Fibroblast of lung (primary cell): ENCODE data around the gene PHTF2. TPM values are rescaled to one million over a fixed set of nuclear protein-coding genes. Genes with fewer than 3 reads are reported as not detected.

ENCODE experiments used
- DNase-seq, 2 donors: peaks; one replicate each; pipeline versions ENCODE4 v3.0.0 to v3.0.0-alpha.2; 2010; ENCODE audit warnings: low read depth in 2 of 2
- H2AFZ ChIP-seq: 2 replicates; pipeline ENCODE4 v1.5.1; 2012; ENCODE audit warnings: low read length, control low read depth, inconsistent platforms
- H3K27ac ChIP-seq: 2 replicates; pipeline ENCODE4 v1.5.1; 2011; ENCODE audit warnings: low read length, control low read depth; ENCODE audit not compliant: insufficient read depth
- H3K27me3 ChIP-seq: 2 replicates; pipeline ENCODE4 v1.5.1; 2011; ENCODE audit warnings: mild to moderate bottlenecking, low read length; ENCODE audit not compliant: control insufficient read depth, insufficient read depth
- H3K36me3 ChIP-seq: 2 replicates; pipeline ENCODE4 v1.5.1; 2011; ENCODE audit warnings: low read length; ENCODE audit not compliant: control insufficient read depth, insufficient read depth
- H3K4me1 ChIP-seq: 2 replicates; pipeline ENCODE4 v1.5.1; 2011; ENCODE audit warnings: low read length; ENCODE audit not compliant: control insufficient read depth, insufficient read depth; ENCODE audit errors: extremely low read depth
- H3K4me2 ChIP-seq: 2 replicates; pipeline ENCODE4 v1.5.1; 2011; ENCODE audit warnings: low read length, control low read depth; ENCODE audit not compliant: insufficient read depth; ENCODE audit errors: extremely low read depth
- H3K4me3 ChIP-seq, 4 experiments: fragments of 200-600 bp in 1 of 4; sonication (generic) in 1 of 4; replicated peaks in 1 of 4; 2 replicates each; pipeline ENCODE4 v1.5.1; 2011 to 2016; ENCODE audit warnings: low read length in 4 of 4, low read depth in 3 of 4, mild to moderate bottlenecking in 3 of 4, control low read depth in 2 of 4, inconsistent platforms in 1 of 4, mixed read lengths in 1 of 4; ENCODE audit not compliant: insufficient read depth in 1 of 4; ENCODE audit errors: control extremely low read depth in 1 of 4
- H3K79me2 ChIP-seq: 2 replicates; pipeline ENCODE4 v1.5.1; 2012; ENCODE audit warnings: mild to moderate bottlenecking, low read length, inconsistent platforms; ENCODE audit not compliant: control insufficient read depth, insufficient read depth
- H3K9ac ChIP-seq: 2 replicates; pipeline ENCODE4 v1.5.1; 2011; ENCODE audit warnings: mild to moderate bottlenecking, low read length, control low read depth; ENCODE audit not compliant: insufficient read depth
- H3K9me3 ChIP-seq: 2 replicates; pipeline ENCODE4 v1.5.1; 2012; ENCODE audit warnings: low read depth, low read length; ENCODE audit not compliant: control insufficient read depth, insufficient read depth
- H4K20me1 ChIP-seq: 2 replicates; pipeline ENCODE4 v1.5.1; 2011; ENCODE audit warnings: low read length; ENCODE audit not compliant: control insufficient read depth, insufficient read depth; ENCODE audit errors: extremely low read depth
- EZH2 ChIP-seq: IDR thresholded peaks from 2 replicates; pipeline ENCODE4 v1.5.1; 2012; ENCODE audit warnings: low read length, control low read depth, mild to moderate bottlenecking; ENCODE audit errors: missing control alignments
- polyA plus RNA-seq, 2 donors: library from polyadenylated mRNA; depleted of rRNA in 1 of 2; stranded (reverse) in 1 of 2; unstranded in 1 of 2; fragments of >200 nt; gene quantifications; 2 replicates each; pipeline ENCODE4 v1.2.1, GENCODE V29; 2011 to 2012; ENCODE audit warnings: missing spikeins in 1 of 2
- total RNA-seq: library from RNA; depleted of rRNA; stranded (reverse); fragments of >200 nt; gene quantifications from 2 replicates; pipeline ENCODE4 v1.2.1, GENCODE V29; 2014
- TF ChIP-seq, protein P1 (sequence below), 2 donors: IDR thresholded peaks in 1 of 2; conservative IDR thresholded peaks in 1 of 2; 1 replicate in 1 of 2; 2 replicates in 1 of 2; pipeline ENCODE4 v1.5.1; 2011 to 2012; ENCODE audit warnings: low read length in 2 of 2, control low read depth in 1 of 2, inconsistent platforms in 1 of 2, low read depth in 1 of 2, mild to moderate bottlenecking in 1 of 2

PHTF2 gene
- total and polyA plus RNA-seq, 2 donors (not counting 1 experiment from before 2014, with no cell fraction given), result 25.9 to 64.4 TPM

DNA sequence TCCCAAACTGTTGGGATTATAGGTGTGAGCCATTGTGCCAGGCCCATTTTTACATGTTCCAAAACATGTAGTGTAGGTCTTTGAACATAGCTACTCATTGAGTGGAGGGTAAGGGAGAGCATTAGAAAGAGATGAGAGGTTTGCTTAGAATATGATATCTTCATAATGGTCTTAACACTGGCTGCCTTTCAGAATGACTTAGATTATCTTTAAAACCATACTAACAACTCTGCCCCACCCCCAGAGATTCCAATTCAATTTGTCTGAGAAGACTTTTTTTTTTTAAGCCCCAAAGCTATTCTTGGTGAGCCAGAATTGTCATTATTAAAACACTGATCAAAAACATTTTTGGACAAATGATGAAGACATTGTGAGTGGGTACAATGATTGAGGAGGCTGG lies 168.9 kb downstream of the PHTF2 start:
- DNase-seq, result no peak
- H3K4me2 ChIP-seq, result no peak overlapping the region
- H4K20me1 ChIP-seq, result no peaks in the 10 kb centered on the region
- no peaks in the 10 kb centered on the region for H3K4me1 ChIP-seq
- no peaks in the 10 kb centered on the region for H3K9me3 ChIP-seq
- no peak overlapping the region for H3K4me3 ChIP-seq
- H2AFZ ChIP-seq, result no peak overlapping the region
- H3K79me2 ChIP-seq, result no peaks in the 10 kb centered on the region
- TF ChIP-seq EZH2, result no peak
- TF ChIP-seq, protein P1, sequence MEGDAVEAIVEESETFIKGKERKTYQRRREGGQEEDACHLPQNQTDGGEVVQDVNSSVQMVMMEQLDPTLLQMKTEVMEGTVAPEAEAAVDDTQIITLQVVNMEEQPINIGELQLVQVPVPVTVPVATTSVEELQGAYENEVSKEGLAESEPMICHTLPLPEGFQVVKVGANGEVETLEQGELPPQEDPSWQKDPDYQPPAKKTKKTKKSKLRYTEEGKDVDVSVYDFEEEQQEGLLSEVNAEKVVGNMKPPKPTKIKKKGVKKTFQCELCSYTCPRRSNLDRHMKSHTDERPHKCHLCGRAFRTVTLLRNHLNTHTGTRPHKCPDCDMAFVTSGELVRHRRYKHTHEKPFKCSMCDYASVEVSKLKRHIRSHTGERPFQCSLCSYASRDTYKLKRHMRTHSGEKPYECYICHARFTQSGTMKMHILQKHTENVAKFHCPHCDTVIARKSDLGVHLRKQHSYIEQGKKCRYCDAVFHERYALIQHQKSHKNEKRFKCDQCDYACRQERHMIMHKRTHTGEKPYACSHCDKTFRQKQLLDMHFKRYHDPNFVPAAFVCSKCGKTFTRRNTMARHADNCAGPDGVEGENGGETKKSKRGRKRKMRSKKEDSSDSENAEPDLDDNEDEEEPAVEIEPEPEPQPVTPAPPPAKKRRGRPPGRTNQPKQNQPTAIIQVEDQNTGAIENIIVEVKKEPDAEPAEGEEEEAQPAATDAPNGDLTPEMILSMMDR (conservative IDR thresholded peaks at IDR 0.05 in 1 of 2, IDR thresholded peaks at IDR 0.05 in 1 of 2; ENCODE audit: low read depth in 1 of 2, low read length in 2 of 2), result no peak
- H3K9ac ChIP-seq, result no peak overlapping the region
- H3K27ac ChIP-seq, result no peak overlapping the region
- H3K36me3 ChIP-seq, result no peaks in the 10 kb centered on the region
- H3K27me3 ChIP-seq, result no peaks in the 10 kb centered on the region

DNA sequence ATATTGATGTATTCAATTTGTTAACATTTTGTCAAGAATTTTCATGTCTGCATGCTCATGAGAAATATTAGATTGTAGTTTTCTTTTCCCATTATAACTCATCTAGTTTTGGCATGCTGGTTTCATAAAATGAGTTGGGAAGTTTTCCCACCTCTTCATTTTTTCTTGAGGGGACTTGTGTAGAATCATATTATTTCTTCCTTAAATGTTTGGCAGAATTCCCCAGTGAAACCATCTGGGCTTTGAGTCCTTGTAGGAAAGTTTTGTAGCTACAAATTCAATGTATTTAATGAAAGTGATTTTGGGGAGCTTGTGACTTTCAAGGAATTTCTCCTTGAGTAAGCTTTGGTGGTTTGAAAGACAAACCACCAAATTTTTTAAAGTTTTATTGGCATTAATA lies 173.2 kb downstream of the PHTF2 start:
- no peak overlapping the region for H2AFZ ChIP-seq
- no peak for TF ChIP-seq EZH2
- TF ChIP-seq, protein P1 (conservative IDR thresholded peaks at IDR 0.05 in 1 of 2, IDR thresholded peaks at IDR 0.05 in 1 of 2; ENCODE audit: low read depth in 1 of 2, low read length in 2 of 2), result no peak
- no peak overlapping the region for H3K27ac ChIP-seq
- H3K36me3 ChIP-seq, result no peaks in the 10 kb centered on the region
- no peak overlapping the region for H3K9ac ChIP-seq
- H4K20me1 ChIP-seq, result no peaks in the 10 kb centered on the region
- no peak overlapping the region for H3K4me2 ChIP-seq
- H3K79me2 ChIP-seq, result no peaks in the 10 kb centered on the region
- no peaks in the 10 kb centered on the region for H3K27me3 ChIP-seq
- no peaks in the 10 kb centered on the region for H3K4me1 ChIP-seq
- DNase-seq, result no peak
- H3K9me3 ChIP-seq, result no peaks in the 10 kb centered on the region
- H3K4me3 ChIP-seq, result no peak overlapping the region

DNA sequence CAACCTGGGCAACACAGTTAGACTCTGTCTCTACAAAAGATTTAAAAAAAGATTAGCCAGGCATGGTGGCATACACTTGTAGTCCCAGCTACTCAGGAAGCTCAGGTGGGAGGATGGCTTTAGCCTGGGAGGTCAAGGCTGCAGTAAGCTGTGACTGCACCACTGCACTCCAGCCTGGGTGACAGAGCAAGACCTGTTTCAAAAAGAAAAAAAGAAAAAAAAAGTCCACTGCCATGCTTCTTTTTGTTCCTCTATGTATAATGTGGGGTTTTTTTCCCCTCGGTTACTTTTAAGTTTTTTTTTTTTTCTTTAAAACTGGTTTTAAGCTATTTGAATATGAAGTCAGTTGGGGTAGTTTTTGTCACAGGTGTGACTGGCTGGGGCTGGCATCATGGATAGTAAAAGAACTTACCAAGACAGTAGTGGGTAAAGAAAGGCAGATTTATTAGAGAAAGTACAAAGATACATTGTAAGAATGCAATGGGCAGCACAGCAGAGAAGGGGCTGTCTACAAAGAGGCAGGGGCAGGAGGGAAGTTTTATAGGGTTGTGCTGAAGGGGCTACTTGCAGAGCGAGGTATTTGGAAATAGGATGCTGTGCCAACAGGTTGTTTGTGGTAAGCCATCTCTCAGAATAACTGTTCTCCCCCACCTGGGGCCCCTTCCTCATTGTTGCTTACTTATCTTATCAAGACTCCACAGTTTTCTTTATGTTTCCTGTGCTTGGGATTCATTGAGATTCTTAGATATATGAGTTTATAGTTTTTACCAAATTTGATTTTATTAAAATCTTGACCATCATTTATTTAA lies 177.3 kb downstream of the PHTF2 start:
- DNase-seq, result no peak
- H3K27me3 ChIP-seq, result no peaks in the 10 kb centered on the region
- no peak overlapping the region for H3K27ac ChIP-seq
- TF ChIP-seq EZH2, result no peak
- TF ChIP-seq, protein P1 (conservative IDR thresholded peaks at IDR 0.05 in 1 of 2, IDR thresholded peaks at IDR 0.05 in 1 of 2; ENCODE audit: low read depth in 1 of 2, low read length in 2 of 2), result no peak
- H3K9ac ChIP-seq, result no peak overlapping the region
- no peak overlapping the region for H3K4me2 ChIP-seq
- no peaks in the 10 kb centered on the region for H4K20me1 ChIP-seq
- no peaks in the 10 kb centered on the region for H3K36me3 ChIP-seq
- no peaks in the 10 kb centered on the region for H3K9me3 ChIP-seq
- no peak overlapping the region for H3K4me3 ChIP-seq
- no peaks in the 10 kb centered on the region for H3K4me1 ChIP-seq
- no peak overlapping the region for H2AFZ ChIP-seq
- no peaks in the 10 kb centered on the region for H3K79me2 ChIP-seq
